Renal pelvis (tissue), 4 donors: ENCODE results near the gene PDE10A. TPM values are rescaled to one million over a fixed set of nuclear protein-coding genes. Genes with fewer than 3 reads are reported as not detected.
"Not testable (repeated sequence)": the region's sequence is repeated elsewhere in the genome, so short reads cannot be mapped to it uniquely, and the experiment has no call there.

ENCODE experiments used
- DNase-seq: peaks from one replicate; pipeline ENCODE4 v3.0.0-alpha.2; 2013
- polyA plus RNA-seq, 3 donors: library from polyadenylated mRNA; unstranded; fragments of 120-200 nt; gene quantifications; one replicate each; pipeline ENCODE4 v1.2.1, GENCODE V29; 2013; ENCODE audit not compliant: insufficient read length in 3 of 3

PDE10A gene
- polyA plus RNA-seq, 3 donors, result 18.3 to 24.4 (median 19.6) TPM

- DNase-seq, result not testable (repeated sequence)
These were observed 70.1 kb downstream of the PDE10A start for GRCh38 chr6:165592947-165593346.

GRCh38 chr6:165588515-165588914 is 74.5 kb downstream of the PDE10A start:
- DNase-seq, result no peak

- DNase-seq, result no peak
These were observed 75.8 kb downstream of the PDE10A start for GRCh38 chr6:165587206-165587605.

- DNase-seq, result no peak
These were observed 76.3 kb downstream of the PDE10A start for GRCh38 chr6:165586706-165587105.

- DNase-seq, result no peak
These were observed 78.0 kb downstream of the PDE10A start for GRCh38 chr6:165585060-165585459.

GRCh38 chr6:165584541-165584940 is 78.5 kb downstream of the PDE10A start:
- no peak for DNase-seq

- DNase-seq, result no peak
These were observed 81.4 kb downstream of the PDE10A start for GRCh38 chr6:165581678-165582077.

GRCh38 chr6:165580136-165580535 is 82.9 kb downstream of the PDE10A start:
- no peak for DNase-seq

- DNase-seq, result no peak
These were observed 83.9 kb downstream of the PDE10A start for GRCh38 chr6:165579151-165579550.

- DNase-seq, result no peak
These were observed 85.5 kb downstream of the PDE10A start for GRCh38 chr6:165577556-165577955.

GRCh38 chr6:165575158-165575549 is 87.9 kb downstream of the PDE10A start:
- no peak for DNase-seq

- no peak for DNase-seq
These were observed 88.6 kb downstream of the PDE10A start for GRCh38 chr6:165574220-165575157.

GRCh38 chr6:165573671-165574070 is 89.4 kb downstream of the PDE10A start:
- peak; percentile 47 for DNase-seq

GRCh38 chr6:165571721-165572132 is 91.3 kb downstream of the PDE10A start:
- DNase-seq, result no peak

- no peak for DNase-seq
These were observed 91.9 kb downstream of the PDE10A start for GRCh38 chr6:165571068-165571682.

GRCh38 chr6:165568326-165568725 is 94.7 kb downstream of the PDE10A start:
- DNase-seq, result no peak

GRCh38 chr6:165566088-165566828 is 96.8 kb downstream of the PDE10A start:
- no peak for DNase-seq

GRCh38 chr6:165562421-165563090 is 100.5 kb downstream of the PDE10A start:
- DNase-seq, result no peak

- DNase-seq, result no peak
These were observed 103.4 kb downstream of the PDE10A start for GRCh38 chr6:165559632-165560031.

- not testable (repeated sequence) for DNase-seq
These were observed 104.9 kb downstream of the PDE10A start for GRCh38 chr6:165558097-165558496.

GRCh38 chr6:165557674-165558073 is 105.4 kb downstream of the PDE10A start:
- DNase-seq, result no peak
